HepG2 (cell line): Measurements from ENCODE around the gene GPR61.

Source experiments
- CBFB ChIP-seq: sonication (generic); formaldehyde crosslinking; IDR thresholded peaks from 2 replicates; pipeline ENCODE4 v1.4.0; 2020; ENCODE audit warnings: missing genetic modification reagents
- TEAD3 ChIP-seq: optimal IDR thresholded peaks from 2 replicates; pipeline ENCODE3; 2016; ENCODE audit warnings: borderline replicate concordance
- TF ChIP-seq, protein P1 (sequence below): sonication (generic); formaldehyde crosslinking; IDR thresholded peaks from 2 replicates; pipeline ENCODE4 v1.5.1; 2020; ENCODE audit warnings: missing genetic modification reagents, mild to moderate bottlenecking, borderline replicate concordance
- TF ChIP-seq, protein P2 (sequence below): sonication (generic); formaldehyde crosslinking; IDR thresholded peaks from 2 replicates; pipeline ENCODE4 v1.5.0; 2020; ENCODE audit warnings: mild to moderate bottlenecking, missing genetic modification reagents, moderate library complexity

DNA sequence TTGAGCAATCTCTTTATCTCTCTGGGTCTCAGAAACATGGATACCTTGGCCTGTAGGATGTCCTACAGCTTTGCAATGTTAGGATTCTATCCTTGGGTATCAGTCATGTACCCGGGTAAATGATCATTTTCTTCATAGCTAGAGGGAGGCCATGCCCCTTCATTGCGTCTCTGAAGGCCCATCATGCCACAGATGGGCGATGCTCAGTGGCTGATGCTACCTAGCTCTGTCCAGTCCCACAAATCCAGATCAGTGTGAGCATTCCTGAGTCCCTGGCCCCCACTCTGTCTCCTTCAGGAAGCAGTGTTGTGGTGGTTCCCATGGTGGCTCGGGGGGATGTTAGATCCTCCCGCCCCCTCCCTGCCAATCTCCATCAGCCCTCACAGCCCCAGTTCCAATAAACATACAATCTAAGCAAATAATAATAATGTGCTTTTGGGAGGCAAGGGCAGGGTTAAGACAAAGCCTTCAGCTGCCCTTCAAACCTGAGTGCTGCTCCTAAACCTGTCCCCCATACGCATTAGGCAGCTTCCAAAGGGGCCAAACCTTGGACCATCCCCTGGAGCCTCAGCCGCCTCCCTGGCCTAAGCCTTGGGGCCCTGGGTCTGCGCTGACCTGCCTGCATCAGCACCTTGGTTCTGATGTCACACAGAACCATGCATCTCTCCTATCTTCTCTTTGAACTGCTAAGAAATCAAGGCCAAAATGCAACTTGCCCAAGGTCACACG lies 681 bp upstream of the GPR61 start:
- TF ChIP-seq TEAD3 (CRISPR knock-in tag), result no peak
- TF ChIP-seq, protein P1, sequence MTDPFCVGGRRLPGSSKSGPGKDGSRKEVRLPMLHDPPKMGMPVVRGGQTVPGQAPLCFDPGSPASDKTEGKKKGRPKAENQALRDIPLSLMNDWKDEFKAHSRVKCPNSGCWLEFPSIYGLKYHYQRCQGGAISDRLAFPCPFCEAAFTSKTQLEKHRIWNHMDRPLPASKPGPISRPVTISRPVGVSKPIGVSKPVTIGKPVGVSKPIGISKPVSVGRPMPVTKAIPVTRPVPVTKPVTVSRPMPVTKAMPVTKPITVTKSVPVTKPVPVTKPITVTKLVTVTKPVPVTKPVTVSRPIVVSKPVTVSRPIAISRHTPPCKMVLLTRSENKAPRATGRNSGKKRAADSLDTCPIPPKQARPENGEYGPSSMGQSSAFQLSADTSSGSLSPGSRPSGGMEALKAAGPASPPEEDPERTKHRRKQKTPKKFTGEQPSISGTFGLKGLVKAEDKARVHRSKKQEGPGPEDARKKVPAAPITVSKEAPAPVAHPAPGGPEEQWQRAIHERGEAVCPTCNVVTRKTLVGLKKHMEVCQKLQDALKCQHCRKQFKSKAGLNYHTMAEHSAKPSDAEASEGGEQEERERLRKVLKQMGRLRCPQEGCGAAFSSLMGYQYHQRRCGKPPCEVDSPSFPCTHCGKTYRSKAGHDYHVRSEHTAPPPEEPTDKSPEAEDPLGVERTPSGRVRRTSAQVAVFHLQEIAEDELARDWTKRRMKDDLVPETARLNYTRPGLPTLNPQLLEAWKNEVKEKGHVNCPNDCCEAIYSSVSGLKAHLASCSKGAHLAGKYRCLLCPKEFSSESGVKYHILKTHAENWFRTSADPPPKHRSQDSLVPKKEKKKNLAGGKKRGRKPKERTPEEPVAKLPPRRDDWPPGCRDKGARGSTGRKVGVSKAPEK (CRISPR knock-in tag), result no peak
- TF ChIP-seq CBFB (CRISPR knock-in tag), result no peak
- TF ChIP-seq, protein P2, sequence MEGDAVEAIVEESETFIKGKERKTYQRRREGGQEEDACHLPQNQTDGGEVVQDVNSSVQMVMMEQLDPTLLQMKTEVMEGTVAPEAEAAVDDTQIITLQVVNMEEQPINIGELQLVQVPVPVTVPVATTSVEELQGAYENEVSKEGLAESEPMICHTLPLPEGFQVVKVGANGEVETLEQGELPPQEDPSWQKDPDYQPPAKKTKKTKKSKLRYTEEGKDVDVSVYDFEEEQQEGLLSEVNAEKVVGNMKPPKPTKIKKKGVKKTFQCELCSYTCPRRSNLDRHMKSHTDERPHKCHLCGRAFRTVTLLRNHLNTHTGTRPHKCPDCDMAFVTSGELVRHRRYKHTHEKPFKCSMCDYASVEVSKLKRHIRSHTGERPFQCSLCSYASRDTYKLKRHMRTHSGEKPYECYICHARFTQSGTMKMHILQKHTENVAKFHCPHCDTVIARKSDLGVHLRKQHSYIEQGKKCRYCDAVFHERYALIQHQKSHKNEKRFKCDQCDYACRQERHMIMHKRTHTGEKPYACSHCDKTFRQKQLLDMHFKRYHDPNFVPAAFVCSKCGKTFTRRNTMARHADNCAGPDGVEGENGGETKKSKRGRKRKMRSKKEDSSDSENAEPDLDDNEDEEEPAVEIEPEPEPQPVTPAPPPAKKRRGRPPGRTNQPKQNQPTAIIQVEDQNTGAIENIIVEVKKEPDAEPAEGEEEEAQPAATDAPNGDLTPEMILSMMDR (CRISPR knock-in tag), result no peak
